ENCODE data around the gene TCERG1L.

TCERG1L gene

GRCh38 chr10:131223422-131223821 lies 88.1 kb downstream of the TCERG1L start:
- Histone ChIP-seq H3K4me3 (no peak overlapping the region), H3K27ac (no peak overlapping the region)
- no peak for DNase-seq (ENCODE audit: low spot score)
- no peak for TF ChIP-seq CTCF (IDR thresholded peaks at IDR 0.05)

GRCh38 chr10:131222986-131223385 lies 88.5 kb downstream of the TCERG1L start:
- no peak for TF ChIP-seq CTCF (IDR thresholded peaks at IDR 0.05)
- no peak overlapping the region for H3K27ac ChIP-seq
- DNase-seq (ENCODE audit: low spot score): no peak
- H3K4me3 ChIP-seq: no peak overlapping the region

- H3K27ac ChIP-seq: no peak overlapping the region
- H3K4me3 ChIP-seq: no peak overlapping the region
- TF ChIP-seq CTCF (IDR thresholded peaks at IDR 0.05): no peak
- DNase-seq (ENCODE audit: low spot score): no peak
Measured at GRCh38 chr10:131221632-131222277, 89.8 kb downstream of the TCERG1L start.

- Histone ChIP-seq H3K27ac (no peak overlapping the region), H3K4me3 (no peak overlapping the region)
- DNase-seq (ENCODE audit: low spot score): no peak
- no peak for TF ChIP-seq CTCF (IDR thresholded peaks at IDR 0.05)
Measured at GRCh38 chr10:131220601-131221171, 90.8 kb downstream of the TCERG1L start.

- DNase-seq (ENCODE audit: low spot score): no peak
- Histone ChIP-seq H3K27ac (no peak overlapping the region), H3K4me3 (no peak overlapping the region)
- TF ChIP-seq CTCF (IDR thresholded peaks at IDR 0.05): no peak
Measured at GRCh38 chr10:131219955-131220489, 91.5 kb downstream of the TCERG1L start.

GRCh38 chr10:131219584-131219886 lies 92.0 kb downstream of the TCERG1L start:
- TF ChIP-seq CTCF (IDR thresholded peaks at IDR 0.05): no peak
- DNase-seq (ENCODE audit: low spot score): no peak
- no peak overlapping the region for H3K27ac ChIP-seq
- no peak overlapping the region for H3K4me3 ChIP-seq

Data from coronary artery (tissue), 2 donors.